SK-N-SH (cell line): ENCODE results near the gene CTNS.

Experiments
- MEF2A ChIP-seq: IDR thresholded peaks from 2 replicates; pipeline ENCODE4 v1.4.0; 2012; ENCODE audit warnings: low read depth, borderline replicate concordance
- REST ChIP-seq: IDR thresholded peaks from 2 replicates; pipeline ENCODE4 v1.6.1; 2012; ENCODE audit warnings: mild to moderate bottlenecking, low read depth, low read length, moderate library complexity

GRCh38 chr17:3660311-3660891 lies 23.8 kb downstream of the CTNS start:
- TF ChIP-seq MEF2A, result no peak
- TF ChIP-seq REST, result no peak
